Thoracic aorta (tissue), 2 donors: Measurements from ENCODE around the gene LRRC73. TPM values are rescaled to one million over a fixed set of nuclear protein-coding genes. Genes with fewer than 3 reads are reported as not detected.
A peak's percentile ranks its signal among the peaks of the same experiment; 100 is the strongest.

Source experiments
- ATAC-seq: fragments of 150-250 bp; one replicate; pipeline ENCODE4 v1.8.0; 2017; ENCODE audit warnings: low read depth; ENCODE audit not compliant: insufficient number of reproducible peaks, low FRiP score
- DNase-seq: peaks from one replicate; pipeline ENCODE4 v3.0.0-alpha.2; 2020; ENCODE audit warnings: low spot score
- H3K27ac ChIP-seq, 2 donors: fragments of 200-600 bp; sonication (generic); 1 replicate in 1 of 2; 2 replicates in 1 of 2; pipeline ENCODE4 v1.5.1; 2016; ENCODE audit warnings: mild to moderate bottlenecking in 2 of 2, moderate library complexity in 2 of 2
- H3K27me3 ChIP-seq: fragments of 200-600 bp; sonication (generic); replicated peaks from 2 replicates; pipeline ENCODE4 v1.6.0; 2016; ENCODE audit warnings: mild to moderate bottlenecking; ENCODE audit not compliant: insufficient read depth
- H3K36me3 ChIP-seq: fragments of 200-600 bp; sonication (generic); one replicate; pipeline ENCODE4 v1.5.1; 2016
- H3K4me1 ChIP-seq, 2 donors: fragments of 200-600 bp; sonication (generic); 1 replicate in 1 of 2; 2 replicates in 1 of 2; pipeline versions ENCODE4 v1.5.1 to v1.6.0; 2016; ENCODE audit warnings: low read depth in 2 of 2, mild to moderate bottlenecking in 1 of 2; ENCODE audit not compliant: control insufficient read depth in 1 of 2
- H3K4me3 ChIP-seq: fragments of 200-600 bp; sonication (generic); 2 replicates; pipeline ENCODE4 v1.5.1; 2016; ENCODE audit warnings: mild to moderate bottlenecking
- H3K9me3 ChIP-seq: fragments of 200-600 bp; sonication (generic); 2 replicates; pipeline ENCODE4 v1.5.1; 2016
- CTCF ChIP-seq: fragments of 200-600 bp; sonication (generic); IDR thresholded peaks from one replicate; pipeline ENCODE4 v1.5.1; 2019; ENCODE audit warnings: antibody characterized with exemption
- total RNA-seq, 2 donors: library from RNA; depleted of rRNA; stranded (reverse); fragments of >200 nt; gene quantifications; one replicate each; pipeline versions ENCODE4 v1.1.0 to v1.2.3, GENCODE V29; 2016

The LRRC73 gene
- total RNA-seq, 2 donors from 2014 or later, result 0.54 to 0.63 TPM

GRCh38 chr6:43476746-43477145 lies 33.4 kb downstream of the LRRC73 start:
- Histone ChIP-seq H3K27me3 (no peaks in the 10 kb centered on the region), H3K36me3 (no peaks in the 10 kb centered on the region), H3K4me1 (peaks cover 6 to 22% of the 10 kb centered on the region in 2 donors), H3K4me3 (peak overlapping the region; percentile 87), H3K9me3 (no peaks in the 10 kb centered on the region), H3K27ac (no peak overlapping the region)
- no peak for TF ChIP-seq CTCF
- ATAC-seq (no peak), DNase-seq (no peak)

- H3K4me1 ChIP-seq, result peaks cover 6 to 22% of the 10 kb centered on the region in 2 donors
- H3K9me3 ChIP-seq, result no peaks in the 10 kb centered on the region
- H3K4me3 ChIP-seq, result no peak overlapping the region
- H3K36me3 ChIP-seq, result no peaks in the 10 kb centered on the region
- TF ChIP-seq CTCF, result no peak
- DNase-seq (no peak), ATAC-seq (no peak)
- H3K27ac ChIP-seq, result no peak overlapping the region
- H3K27me3 ChIP-seq, result no peaks in the 10 kb centered on the region
These were observed 34.6 kb downstream of the LRRC73 start for GRCh38 chr6:43475516-43475915.

- H3K9me3 ChIP-seq, result no peaks in the 10 kb centered on the region
- TF ChIP-seq CTCF, result no peak
- DNase-seq (no peak), ATAC-seq (no peak)
- H3K36me3 ChIP-seq, result no peaks in the 10 kb centered on the region
- H3K4me3 ChIP-seq, result no peak overlapping the region
- no peak overlapping the region for H3K27ac ChIP-seq
- H3K27me3 ChIP-seq, result no peaks in the 10 kb centered on the region
- H3K4me1 ChIP-seq, result no peaks in the 10 kb centered on the region
These were observed 37.6 kb downstream of the LRRC73 start for GRCh38 chr6:43472515-43472914.

- Histone ChIP-seq H3K27me3 (no peaks in the 10 kb centered on the region), H3K4me3 (no peak overlapping the region), H3K27ac (no peak overlapping the region), H3K9me3 (no peaks in the 10 kb centered on the region), H3K36me3 (no peaks in the 10 kb centered on the region), H3K4me1 (no peaks in the 10 kb centered on the region)
- TF ChIP-seq CTCF, result no peak
- DNase-seq, result no peak
- no peak for ATAC-seq
These were observed 38.7 kb downstream of the LRRC73 start for GRCh38 chr6:43471399-43471798.

GRCh38 chr6:43469947-43470346 lies 40.2 kb downstream of the LRRC73 start:
- H3K36me3 ChIP-seq, result no peaks in the 10 kb centered on the region
- H3K27ac ChIP-seq, result no peak overlapping the region
- H3K4me3 ChIP-seq, result no peak overlapping the region
- H3K4me1 ChIP-seq, result no peaks in the 10 kb centered on the region
- DNase-seq (no peak), ATAC-seq (no peak)
- H3K9me3 ChIP-seq, result no peaks in the 10 kb centered on the region
- TF ChIP-seq CTCF, result no peak
- H3K27me3 ChIP-seq, result no peaks in the 10 kb centered on the region
